ENCODE measurements around the gene VEPH1. TPM values are rescaled to one million over a fixed set of nuclear protein-coding genes. Genes with fewer than 3 reads are reported as not detected.
A peak's percentile ranks its signal among the peaks of the same experiment; 100 is the strongest.

VEPH1 gene
- total and polyA plus RNA-seq, 9 of the 15 experiments (the other 6 are each of a cell fraction or from before 2014, with no cell fraction given): 4.5 to 15.6 (median 5.8) TPM

- peak; percentile 71 for TF ChIP-seq MGA (IDR thresholded peaks at IDR 0.05)
- TF ChIP-seq, protein P1, sequence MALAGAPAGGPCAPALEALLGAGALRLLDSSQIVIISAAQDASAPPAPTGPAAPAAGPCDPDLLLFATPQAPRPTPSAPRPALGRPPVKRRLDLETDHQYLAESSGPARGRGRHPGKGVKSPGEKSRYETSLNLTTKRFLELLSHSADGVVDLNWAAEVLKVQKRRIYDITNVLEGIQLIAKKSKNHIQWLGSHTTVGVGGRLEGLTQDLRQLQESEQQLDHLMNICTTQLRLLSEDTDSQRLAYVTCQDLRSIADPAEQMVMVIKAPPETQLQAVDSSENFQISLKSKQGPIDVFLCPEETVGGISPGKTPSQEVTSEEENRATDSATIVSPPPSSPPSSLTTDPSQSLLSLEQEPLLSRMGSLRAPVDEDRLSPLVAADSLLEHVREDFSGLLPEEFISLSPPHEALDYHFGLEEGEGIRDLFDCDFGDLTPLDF (CRISPR knock-in tag; IDR thresholded peaks at IDR 0.05): no peak
- TF ChIP-seq MLX (CRISPR knock-in tag; conservative IDR thresholded peaks at IDR 0.05): no peak
- TF ChIP-seq, protein P2, sequence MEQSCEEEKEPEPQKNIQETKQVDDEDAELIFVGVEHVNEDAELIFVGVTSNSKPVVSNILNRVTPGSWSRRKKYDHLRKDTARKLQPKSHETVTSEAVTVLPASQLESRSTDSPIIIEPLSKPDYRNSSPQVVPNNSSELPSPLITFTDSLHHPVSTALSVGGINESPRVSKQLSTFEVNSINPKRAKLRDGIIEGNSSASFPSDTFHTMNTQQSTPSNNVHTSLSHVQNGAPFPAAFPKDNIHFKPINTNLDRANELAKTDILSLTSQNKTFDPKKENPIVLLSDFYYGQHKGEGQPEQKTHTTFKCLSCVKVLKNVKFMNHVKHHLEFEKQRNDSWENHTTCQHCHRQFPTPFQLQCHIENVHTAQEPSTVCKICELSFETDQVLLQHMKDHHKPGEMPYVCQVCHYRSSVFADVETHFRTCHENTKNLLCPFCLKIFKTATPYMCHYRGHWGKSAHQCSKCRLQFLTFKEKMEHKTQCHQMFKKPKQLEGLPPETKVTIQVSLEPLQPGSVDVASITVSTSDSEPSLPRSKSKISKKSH (CRISPR knock-in tag; IDR thresholded peaks at IDR 0.05): no peak
- peak; percentile 15; the same call in 1 of the 2 replicates for TF ChIP-seq MAFF (IDR thresholded peaks at IDR 0.05; ENCODE audit: low read length)
- no peak for TF ChIP-seq KLF16 (IDR thresholded peaks at IDR 0.05)
- TF ChIP-seq PRMT5 (CRISPR knock-in tag; IDR thresholded peaks at IDR 0.05): no peak
- TF ChIP-seq SIN3B (IDR thresholded peaks at IDR 0.05; ENCODE audit: low read depth): no peak
- TF ChIP-seq MAFG (tag; conservative IDR thresholded peaks at IDR 0.05): peak; percentile 87
- no peak for TF ChIP-seq ARID2 (IDR thresholded peaks at IDR 0.05)
- TF ChIP-seq ZNF408 (CRISPR knock-in tag; IDR thresholded peaks at IDR 0.05; ENCODE audit: low read depth): no peak
- no peak for TF ChIP-seq ZNF583 (CRISPR knock-in tag; IDR thresholded peaks at IDR 0.05)
- no peak for TF ChIP-seq CCAR2 (IDR thresholded peaks at IDR 0.05; ENCODE audit: low read depth, low read length)
- no peak for TF ChIP-seq ZFPM2 (CRISPR knock-in tag; IDR thresholded peaks at IDR 0.05)
These were observed 224.0 kb downstream of the VEPH1 start (continued) for GRCh38 chr3:157279237-157279636.
